Mesenchymal stem cell (in vitro differentiated cells and primary cell): ENCODE results near the gene ICA1.
A peak's percentile ranks its signal among the peaks of the same experiment; 100 is the strongest.

Source experiments
- DNase-seq: peaks from one replicate; pipeline ENCODE4 v3.0.0-alpha.2; 2013
- H2AFZ ChIP-seq: one replicate; pipeline ENCODE4 v1.6.1; 2013; ENCODE audit warnings: low read depth, mild to moderate bottlenecking, control low read depth, inconsistent platforms, low read length, moderate library complexity
- H2AK5ac ChIP-seq: 2 replicates; pipeline ENCODE4 v1.6.1; 2013; ENCODE audit warnings: low read length, moderate library complexity, mild to moderate bottlenecking, inconsistent platforms; ENCODE audit not compliant: severe bottlenecking
- H2BK120ac ChIP-seq: one replicate; pipeline ENCODE4 v1.6.1; 2013; ENCODE audit warnings: low read depth, mild to moderate bottlenecking, inconsistent platforms, low read length, moderate library complexity
- H2BK12ac ChIP-seq, 2 experiments: one replicate each; pipeline ENCODE4 v1.6.1; 2013; ENCODE audit warnings: inconsistent platforms in 2 of 2, low read length in 2 of 2, mild to moderate bottlenecking in 2 of 2, moderate library complexity in 2 of 2, control low read depth in 1 of 2
- H2BK15ac ChIP-seq: one replicate; pipeline ENCODE4 v1.6.1; 2013; ENCODE audit warnings: mild to moderate bottlenecking, low read depth, inconsistent platforms; ENCODE audit not compliant: poor library complexity, severe bottlenecking
- H2BK5ac ChIP-seq: 2 replicates; pipeline ENCODE4 v1.6.1; 2013; ENCODE audit warnings: low read depth, mild to moderate bottlenecking, low read length, control low read depth, inconsistent platforms; ENCODE audit not compliant: poor library complexity, severe bottlenecking
- H3K14ac ChIP-seq, 2 experiments: one replicate each; pipeline ENCODE4 v1.6.1; 2013; ENCODE audit warnings: inconsistent platforms in 2 of 2, low read length in 2 of 2, control low read depth in 1 of 2, mild to moderate bottlenecking in 1 of 2, moderate library complexity in 1 of 2
- H3K18ac ChIP-seq, 2 experiments: one replicate each; pipeline ENCODE4 v1.6.1; 2013; ENCODE audit warnings: inconsistent platforms in 2 of 2, low read length in 2 of 2, control low read depth in 1 of 2, low read depth in 1 of 2, mild to moderate bottlenecking in 1 of 2
- H3K23ac ChIP-seq, 2 experiments: one replicate each; pipeline ENCODE4 v1.6.1; 2013; ENCODE audit warnings: inconsistent platforms in 2 of 2, low read length in 2 of 2, mild to moderate bottlenecking in 2 of 2, moderate library complexity in 2 of 2, control low read depth in 1 of 2
- H3K27ac ChIP-seq: 2 replicates; pipeline ENCODE4 v1.5.1; 2013; ENCODE audit warnings: mild to moderate bottlenecking, moderate library complexity, low read length, control low read depth, inconsistent platforms; ENCODE audit not compliant: poor library complexity, severe bottlenecking
- H3K27me3 ChIP-seq, 2 experiments: 2 replicates each; pipeline versions ENCODE4 v1.6.1 to v1.7.0; 2013; ENCODE audit warnings: low read length in 2 of 2, mild to moderate bottlenecking in 2 of 2, moderate library complexity in 2 of 2, control low read depth in 1 of 2, inconsistent platforms in 1 of 2; ENCODE audit not compliant: control insufficient read depth in 1 of 2, insufficient read depth in 1 of 2
- H3K36me3 ChIP-seq, 2 experiments: 2 replicates each; pipeline versions ENCODE4 v1.6.1 to v1.7.0; 2013; ENCODE audit warnings: low read length in 2 of 2, control low read depth in 1 of 2, inconsistent platforms in 1 of 2, low read depth in 1 of 2, mild to moderate bottlenecking in 1 of 2; ENCODE audit not compliant: insufficient read depth in 2 of 2, control insufficient read depth in 1 of 2
- H3K4ac ChIP-seq, 2 experiments: one replicate each; pipeline ENCODE4 v1.6.1; 2013; ENCODE audit warnings: inconsistent platforms in 2 of 2, low read length in 2 of 2, mild to moderate bottlenecking in 2 of 2, moderate library complexity in 2 of 2, control low read depth in 1 of 2, low read depth in 1 of 2
- H3K4me1 ChIP-seq: 2 replicates; pipeline ENCODE4 v1.6.1; 2013; ENCODE audit warnings: low read depth, low read length, control low read depth; ENCODE audit not compliant: control insufficient read depth, insufficient read depth
- H3K4me2 ChIP-seq: 2 replicates; pipeline ENCODE4 v1.6.1; 2013; ENCODE audit warnings: low read length, mild to moderate bottlenecking, inconsistent platforms; ENCODE audit not compliant: poor library complexity, severe bottlenecking
- H3K4me3 ChIP-seq, 2 experiments: 2 replicates each; pipeline versions ENCODE4 v1.5.1 to v1.7.0; 2013; ENCODE audit warnings: low read length in 2 of 2, mild to moderate bottlenecking in 2 of 2, control low read depth in 1 of 2, low read depth in 1 of 2; ENCODE audit not compliant: insufficient read depth in 1 of 2
- H3K79me1 ChIP-seq: replicated peaks from 2 replicates; pipeline ENCODE4 v1.6.1; 2013; ENCODE audit warnings: mild to moderate bottlenecking, control low read depth, low read length, inconsistent platforms; ENCODE audit not compliant: poor library complexity, severe bottlenecking
- H3K9ac ChIP-seq: 2 replicates; pipeline ENCODE4 v1.7.0; 2013; ENCODE audit warnings: mild to moderate bottlenecking, low read length, moderate library complexity
- H3K9me3 ChIP-seq: 2 replicates; pipeline ENCODE4 v1.7.0; 2013; ENCODE audit warnings: mild to moderate bottlenecking, low read length; ENCODE audit not compliant: control insufficient read depth
- H4K8ac ChIP-seq: one replicate; pipeline ENCODE4 v1.6.1; 2013; ENCODE audit warnings: inconsistent platforms, mild to moderate bottlenecking, low read length, moderate library complexity
- H4K91ac ChIP-seq: one replicate; pipeline ENCODE4 v1.6.1; 2013; ENCODE audit warnings: mild to moderate bottlenecking, low read length, inconsistent platforms
- WGBS: methylation state at CpG from one replicate; pipeline ENCODE4 v1.1.7; 2013; ENCODE audit warnings: mixed read lengths; 5-methylcytosine and 5-hydroxymethylcytosine counted together

The ICA1 gene

DNA sequence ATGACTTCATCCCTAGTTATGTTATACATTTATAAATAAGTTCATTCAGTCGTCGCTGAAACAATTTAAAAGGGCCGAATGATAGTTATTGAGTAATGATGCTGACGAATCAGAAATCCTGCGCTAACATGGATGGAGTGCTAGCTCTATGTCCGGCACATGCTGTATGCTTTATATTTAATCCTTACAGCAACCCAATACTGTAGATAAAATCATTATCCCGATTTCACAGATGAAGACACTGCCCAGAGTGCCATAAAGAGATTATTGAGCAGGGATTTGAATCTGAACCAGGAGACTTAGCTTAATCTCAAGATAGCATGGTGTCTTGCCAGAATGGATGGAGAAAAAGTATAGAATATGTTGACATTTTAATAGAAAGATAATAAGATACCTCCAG is 1.1 kb upstream of the ICA1 start:
- Histone ChIP-seq H3K27me3 (peaks cover 11 to 46% of the 10 kb centered on the region in 2 experiments), H3K9me3 (peaks cover 5% of the 10 kb centered on the region), H3K14ac (no peak overlapping the region), H2BK15ac (no peak overlapping the region), H3K79me1 (no peaks in the 10 kb centered on the region), H2BK12ac (no peak overlapping the region), H4K91ac (no peak overlapping the region), H2BK5ac (no peak overlapping the region), H3K4ac (no peak overlapping the region), H4K8ac (no peak overlapping the region), H3K4me2 (no peak overlapping the region), H3K4me3 (no peak overlapping the region), H2BK120ac (no peak overlapping the region), H2AFZ (no peak overlapping the region), H3K27ac (no peak overlapping the region), H3K4me1 (peaks cover 10% of the 10 kb centered on the region), H2AK5ac (no peak overlapping the region), H3K23ac (no peak overlapping the region), H3K9ac (no peak overlapping the region), H3K36me3 (no peaks in the 10 kb centered on the region), H3K18ac (no peak overlapping the region)
- no peak for DNase-seq
- 100% methylated on average over 2 of the region's 7 CpGs for WGBS

DNA sequence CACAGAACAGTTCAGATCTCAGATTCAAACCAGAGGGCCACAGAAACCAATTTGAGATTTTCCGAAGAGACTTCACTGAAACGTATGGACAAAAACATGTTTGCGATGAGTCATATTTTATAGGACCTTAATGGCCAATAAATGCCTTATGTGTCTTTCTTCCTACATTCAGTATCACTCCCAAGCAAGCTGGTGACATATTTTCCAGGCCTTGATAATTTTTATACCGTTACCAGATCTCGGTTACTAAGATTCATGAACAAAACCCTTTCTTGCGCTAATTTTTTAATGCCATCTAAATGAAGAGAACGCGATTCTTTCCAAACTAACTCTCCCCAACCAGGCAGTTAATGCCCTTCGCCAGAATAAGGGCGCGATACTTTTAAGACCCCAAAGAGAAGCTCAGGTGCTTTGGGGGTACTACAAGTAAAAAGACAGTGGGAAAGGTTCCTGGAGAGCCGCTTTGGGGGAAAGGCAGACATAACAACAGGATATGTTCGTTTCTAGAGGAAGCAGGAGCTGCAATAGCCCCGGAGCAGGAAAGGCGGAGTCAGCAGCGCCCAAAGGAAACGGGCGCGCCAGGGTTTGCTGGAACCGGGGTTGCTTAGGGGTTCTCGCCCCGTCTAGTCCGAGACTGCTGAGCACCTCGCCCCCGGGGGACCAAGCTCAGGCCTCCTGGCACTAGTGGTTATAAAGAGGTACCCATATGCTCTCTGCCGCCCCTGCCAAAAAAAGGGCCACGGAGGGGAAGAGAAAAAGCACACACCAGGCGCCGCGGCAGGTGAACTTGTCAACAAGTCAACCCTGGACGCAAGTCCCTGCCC is 884 bp downstream of the ICA1 start:
- H3K4me2 ChIP-seq: peak overlapping the region; percentile 98
- peaks cover 10% of the 10 kb centered on the region for H3K4me1 ChIP-seq
- H4K91ac ChIP-seq: no peak overlapping the region
- peak; percentile 33 for DNase-seq
- no peak overlapping the region for H2BK12ac ChIP-seq
- no peak overlapping the region for H3K9ac ChIP-seq
- peak overlapping the region; percentile 70 to 82 for H3K4me3 ChIP-seq
- H3K9me3 ChIP-seq: peaks cover 16% of the 10 kb centered on the region
- no peak overlapping the region for H3K4ac ChIP-seq
- no peak overlapping the region for H2BK15ac ChIP-seq
- no peaks in the 10 kb centered on the region for H3K36me3 ChIP-seq
- H3K27me3 ChIP-seq: peaks cover 14 to 49% of the 10 kb centered on the region in 2 experiments
- H3K14ac ChIP-seq: no peak overlapping the region
- H3K18ac ChIP-seq: no peak overlapping the region
- H2BK5ac ChIP-seq: no peak overlapping the region
- H3K79me1 ChIP-seq: no peaks in the 10 kb centered on the region
- no peak overlapping the region for H2AK5ac ChIP-seq
- no peak overlapping the region for H3K27ac ChIP-seq
- H2BK120ac ChIP-seq: no peak overlapping the region
- H2AFZ ChIP-seq: peak overlapping the region; percentile 67
- no peak overlapping the region for H4K8ac ChIP-seq
- H3K23ac ChIP-seq: no peak overlapping the region
- WGBS: 14% methylated on average over 31 of the region's 31 CpGs

DNA sequence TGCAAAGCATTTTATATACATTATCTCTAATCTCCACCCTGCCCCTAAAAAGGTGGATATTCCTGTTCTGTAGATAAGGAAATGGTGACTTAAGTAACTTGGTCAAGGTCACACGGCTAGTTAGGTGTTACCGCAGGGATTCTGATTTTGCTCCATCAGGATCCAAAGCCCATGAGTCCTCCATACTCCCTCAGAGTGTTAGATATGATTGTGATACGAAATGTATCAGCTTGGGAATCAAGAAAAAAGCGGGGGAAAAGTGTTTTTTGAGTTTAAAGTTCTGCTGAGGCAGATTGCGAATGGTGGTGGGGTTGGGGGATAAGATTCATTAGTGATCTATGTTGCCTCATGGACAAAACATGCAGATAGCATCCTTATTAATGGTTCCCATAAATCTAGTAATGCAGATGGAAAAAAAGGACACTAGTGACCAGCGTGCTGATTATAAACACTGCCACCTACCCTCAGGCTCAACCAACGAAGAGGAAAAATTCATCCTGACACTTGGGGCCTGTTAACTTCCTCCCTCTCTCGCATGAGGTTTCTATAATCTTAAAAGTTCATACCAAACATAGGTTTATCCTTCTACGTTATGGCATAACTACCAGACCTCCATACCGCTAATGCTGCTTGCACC is 2.3 kb downstream of the ICA1 start:
- H3K9ac ChIP-seq: no peak overlapping the region
- no peak overlapping the region for H3K4me2 ChIP-seq
- H3K9me3 ChIP-seq: peaks cover 19% of the 10 kb centered on the region
- H2BK120ac ChIP-seq: no peak overlapping the region
- H3K23ac ChIP-seq: no peak overlapping the region
- H3K27me3 ChIP-seq: peaks cover 14 to 49% of the 10 kb centered on the region in 2 experiments
- DNase-seq: no peak
- WGBS: 89% methylated on average over 9 of the region's 10 CpGs
- no peak overlapping the region for H2BK5ac ChIP-seq
- no peak overlapping the region for H4K8ac ChIP-seq
- H3K27ac ChIP-seq: no peak overlapping the region
- H2BK12ac ChIP-seq: no peak overlapping the region
- H4K91ac ChIP-seq: no peak overlapping the region
- H2AK5ac ChIP-seq: no peak overlapping the region
- no peak overlapping the region for H2BK15ac ChIP-seq
- peaks cover 10% of the 10 kb centered on the region for H3K4me1 ChIP-seq
- H3K4me3 ChIP-seq: no peak overlapping the region
- H3K36me3 ChIP-seq: no peaks in the 10 kb centered on the region
- no peak overlapping the region for H3K14ac ChIP-seq
- H3K79me1 ChIP-seq: no peaks in the 10 kb centered on the region
- H3K18ac ChIP-seq: no peak overlapping the region
- H2AFZ ChIP-seq: no peak overlapping the region
- H3K4ac ChIP-seq: no peak overlapping the region

DNA sequence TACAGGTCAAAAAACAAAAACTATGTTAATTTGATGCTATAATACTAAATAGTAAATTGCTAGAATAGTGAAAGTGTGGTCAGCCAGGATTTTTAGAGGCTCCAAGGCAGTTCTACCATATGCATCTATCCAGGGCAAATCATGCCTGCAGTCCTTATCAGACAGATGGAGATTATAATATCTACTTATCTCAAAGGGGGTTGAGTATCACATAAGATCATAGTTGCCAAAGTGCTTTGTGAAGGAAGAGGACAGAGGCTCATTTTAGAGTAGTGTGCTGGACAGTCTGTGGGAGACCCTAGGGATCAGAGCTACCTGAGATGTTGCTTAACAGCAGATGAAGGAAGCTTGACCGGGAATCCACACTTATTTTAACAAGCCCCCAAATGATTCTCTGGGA is 3.2 kb downstream of the ICA1 start:
- Histone ChIP-seq H3K4me1 (peaks cover 10% of the 10 kb centered on the region), H3K27ac (no peak overlapping the region), H3K4me2 (no peak overlapping the region), H3K18ac (no peak overlapping the region), H2AK5ac (no peak overlapping the region), H2BK12ac (no peak overlapping the region), H3K23ac (no peak overlapping the region), H3K27me3 (peaks cover 14 to 42% of the 10 kb centered on the region in 2 experiments), H2BK15ac (no peak overlapping the region), H3K4ac (no peak overlapping the region), H3K9me3 (peaks cover 20% of the 10 kb centered on the region), H3K36me3 (no peaks in the 10 kb centered on the region), H3K79me1 (no peaks in the 10 kb centered on the region), H3K9ac (no peak overlapping the region), H2AFZ (no peak overlapping the region), H3K14ac (no peak overlapping the region), H4K8ac (no peak overlapping the region), H2BK5ac (no peak overlapping the region), H4K91ac (no peak overlapping the region), H2BK120ac (no peak overlapping the region), H3K4me3 (no peak overlapping the region)
- WGBS: no CpG with 5 or more reads among the region's 1 CpG
- no peak for DNase-seq
